ENCODE data around the gene FAF1. TPM values are rescaled to one million over a fixed set of nuclear protein-coding genes. Genes with fewer than 3 reads are reported as not detected.
A peak's percentile ranks its signal among the peaks of the same experiment; 100 is the strongest.
"Not testable (repeated sequence)": the region's sequence is repeated elsewhere in the genome, so short reads cannot be mapped to it uniquely, and the experiment has no call there.

FAF1 gene
- polyA plus RNA-seq, 1 donor, result 72.3 TPM

- no peak for DNase-seq
These were observed 180.3 kb downstream of the FAF1 start for GRCh38 chr1:50779801-50780200.

GRCh38 chr1:50775740-50776139 lies 184.3 kb downstream of the FAF1 start:
- no peak for DNase-seq

- DNase-seq, result peak; percentile 60
These were observed 185.2 kb downstream of the FAF1 start for GRCh38 chr1:50774759-50775351.

- no peak for DNase-seq
These were observed 193.4 kb downstream of the FAF1 start for GRCh38 chr1:50766688-50767087.

- not testable (repeated sequence) for DNase-seq
These were observed 203.5 kb downstream of the FAF1 start for GRCh38 chr1:50756543-50756942.

- DNase-seq, result not testable (repeated sequence)
These were observed 205.3 kb downstream of the FAF1 start for GRCh38 chr1:50754764-50755163.

GRCh38 chr1:50750021-50750619 lies 209.9 kb downstream of the FAF1 start:
- DNase-seq, result no peak

- no peak for DNase-seq
These were observed 212.7 kb downstream of the FAF1 start for GRCh38 chr1:50747394-50747793.

GRCh38 chr1:50742523-50742922 lies 217.5 kb downstream of the FAF1 start:
- no peak for DNase-seq

- no peak for DNase-seq
These were observed 220.9 kb downstream of the FAF1 start for GRCh38 chr1:50739125-50739524.

- DNase-seq, result peak; percentile 10
These were observed 224.6 kb downstream of the FAF1 start for GRCh38 chr1:50735443-50735842.

GRCh38 chr1:50727578-50727977 lies 232.5 kb downstream of the FAF1 start:
- DNase-seq, result not testable (repeated sequence)

GRCh38 chr1:50724626-50725286 lies 235.3 kb downstream of the FAF1 start:
- no peak for DNase-seq

- DNase-seq, result no peak
These were observed 239.5 kb downstream of the FAF1 start for GRCh38 chr1:50720457-50721053.

GRCh38 chr1:50719126-50719525 lies 240.9 kb downstream of the FAF1 start:
- DNase-seq, result no peak

- no peak for DNase-seq
These were observed 242.7 kb downstream of the FAF1 start for GRCh38 chr1:50717327-50717726.

GRCh38 chr1:50716455-50716854 lies 243.6 kb downstream of the FAF1 start:
- not testable (repeated sequence) for DNase-seq

- DNase-seq, result no peak
These were observed 250.0 kb downstream of the FAF1 start for GRCh38 chr1:50710099-50710498.

GRCh38 chr1:50707824-50708223 lies 252.2 kb downstream of the FAF1 start:
- no peak for DNase-seq

GRCh38 chr1:50705699-50706098 lies 254.4 kb downstream of the FAF1 start:
- DNase-seq, result no peak

GRCh38 chr1:50705041-50705440 lies 255.0 kb downstream of the FAF1 start:
- DNase-seq, result no peak

- DNase-seq, result peak; percentile 6
These were observed 255.9 kb downstream of the FAF1 start for GRCh38 chr1:50704126-50704525.

GRCh38 chr1:50703240-50703639 lies 256.8 kb downstream of the FAF1 start:
- no peak for DNase-seq

Data from left kidney (tissue), 2 donors.